SK-N-MC (cell line): ENCODE data around the gene ITGB7.
"Not testable (repeated sequence)": the region's sequence is repeated elsewhere in the genome, so short reads cannot be mapped to it uniquely, and the experiment has no call there.

Experiments
- DNase-seq: peaks from one replicate; pipeline ENCODE4 v3.0.0-alpha.2; 2011; ENCODE audit warnings: low read depth, low spot score
- H3K27ac ChIP-seq: fragments of 200-600 bp; sonication (generic); 2 replicates; pipeline ENCODE4 v1.5.1; 2016; ENCODE audit warnings: mixed run types
- H3K36me3 ChIP-seq: fragments of 200-600 bp; sonication (generic); 2 replicates; pipeline ENCODE4 v1.6.1; 2017; ENCODE audit warnings: antibody characterized with exemption, low read length, mixed read lengths; ENCODE audit not compliant: insufficient read depth
- H3K4me3 ChIP-seq: fragments of 200-600 bp; sonication (generic); 2 replicates; pipeline ENCODE4 v1.5.1; 2016
- H3K9ac ChIP-seq: fragments of 200-600 bp; sonication (generic); 2 replicates; pipeline ENCODE4 v1.8.0; 2017; ENCODE audit warnings: mixed run types, mixed read lengths; ENCODE audit not compliant: insufficient read length
- H3K9me3 ChIP-seq: fragments of 200-600 bp; sonication (generic); 2 replicates; pipeline ENCODE4 v1.6.1; 2017; ENCODE audit warnings: low read depth, mild to moderate bottlenecking, antibody characterized with exemption, low read length, moderate library complexity, mixed read lengths
- EZH2 ChIP-seq: fragments of 200-600 bp; sonication (generic); IDR thresholded peaks from one replicate; pipeline ENCODE4 v1.6.1; 2017; ENCODE audit warnings: antibody characterized with exemption
- FOXP2 ChIP-seq: optimal IDR thresholded peaks from 2 replicates; pipeline ENCODE3; 2011; ENCODE audit warnings: mild to moderate bottlenecking, moderate library complexity; ENCODE audit not compliant: insufficient read depth; ENCODE audit errors: extremely low read length, control extremely low read depth
- POLR2AphosphoS5 ChIP-seq: IDR thresholded peaks from 2 replicates; pipeline ENCODE4 v1.6.1; 2012; ENCODE audit warnings: mild to moderate bottlenecking, low read depth, low read length, borderline replicate concordance

The ITGB7 gene

DNA sequence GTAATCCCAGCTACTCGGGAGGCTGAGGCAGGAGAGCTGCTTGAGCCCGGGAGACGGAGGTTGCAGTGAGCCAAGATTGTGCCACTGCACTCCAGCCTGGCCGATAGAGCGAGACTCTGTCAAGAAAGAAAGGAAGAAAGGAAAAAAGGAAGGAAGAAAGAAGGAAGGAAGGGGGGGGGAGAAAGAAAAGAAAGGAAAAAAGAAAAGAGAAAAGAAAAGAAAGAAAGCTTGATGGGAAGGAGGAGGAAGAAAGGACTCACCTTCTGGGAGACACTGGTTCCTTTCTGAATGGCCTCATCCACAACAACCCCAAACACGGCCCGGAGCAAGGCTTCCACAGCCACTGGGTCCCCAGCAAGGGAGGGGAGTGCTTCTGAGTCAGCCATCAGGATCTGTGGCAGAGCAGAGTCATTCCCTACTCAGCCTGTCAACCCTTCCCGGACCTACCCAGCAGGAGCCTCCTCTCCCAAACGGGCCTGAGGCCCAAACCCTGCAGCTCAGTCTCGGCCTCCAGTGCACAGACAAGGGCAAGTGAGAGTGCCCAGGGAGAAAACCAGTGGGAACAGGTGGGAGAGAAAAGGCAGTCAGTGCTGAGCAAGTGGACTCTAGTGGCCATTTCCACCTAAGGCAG, 33.9 kb downstream of the ITGB7 start:
- Histone ChIP-seq H3K36me3 (no peaks in the 10 kb centered on the region; the same call in 1 of the 2 replicates), H3K9me3 (no peaks in the 10 kb centered on the region), H3K27ac (no peak overlapping the region), H3K4me3 (no peak overlapping the region), H3K9ac (no peak overlapping the region)
- no peak for DNase-seq
- TF ChIP-seq FOXP2, result no peak
- no peak for TF ChIP-seq EZH2
- TF ChIP-seq POLR2AphosphoS5, result no peak

DNA sequence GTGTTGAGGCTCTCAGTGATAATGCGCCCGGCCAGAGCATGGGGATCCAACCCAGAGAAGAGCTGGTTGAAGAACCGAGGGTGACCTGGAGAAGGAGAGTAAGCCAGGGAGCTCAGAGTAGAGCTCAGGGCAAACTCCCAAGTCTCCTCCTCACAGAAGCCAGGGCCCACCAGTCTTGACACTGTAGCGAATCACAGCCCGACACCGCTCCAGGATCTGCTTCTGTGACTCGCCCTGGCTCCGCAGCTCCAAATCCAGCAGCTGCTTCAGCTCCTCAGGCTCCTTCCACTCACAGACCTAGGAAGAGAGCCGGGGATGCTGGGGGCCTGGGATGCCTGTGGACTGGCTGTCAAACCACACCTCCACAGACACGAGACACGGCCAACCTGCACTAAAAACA, 34.7 kb downstream of the ITGB7 start:
- H3K9ac ChIP-seq, result no peak overlapping the region
- H3K36me3 ChIP-seq, result no peaks in the 10 kb centered on the region; the same call in 1 of the 2 replicates
- DNase-seq, result no peak
- no peaks in the 10 kb centered on the region for H3K9me3 ChIP-seq
- no peak overlapping the region for H3K27ac ChIP-seq
- TF ChIP-seq EZH2 (no peak), FOXP2 (no peak), POLR2AphosphoS5 (no peak)
- no peak overlapping the region for H3K4me3 ChIP-seq

DNA sequence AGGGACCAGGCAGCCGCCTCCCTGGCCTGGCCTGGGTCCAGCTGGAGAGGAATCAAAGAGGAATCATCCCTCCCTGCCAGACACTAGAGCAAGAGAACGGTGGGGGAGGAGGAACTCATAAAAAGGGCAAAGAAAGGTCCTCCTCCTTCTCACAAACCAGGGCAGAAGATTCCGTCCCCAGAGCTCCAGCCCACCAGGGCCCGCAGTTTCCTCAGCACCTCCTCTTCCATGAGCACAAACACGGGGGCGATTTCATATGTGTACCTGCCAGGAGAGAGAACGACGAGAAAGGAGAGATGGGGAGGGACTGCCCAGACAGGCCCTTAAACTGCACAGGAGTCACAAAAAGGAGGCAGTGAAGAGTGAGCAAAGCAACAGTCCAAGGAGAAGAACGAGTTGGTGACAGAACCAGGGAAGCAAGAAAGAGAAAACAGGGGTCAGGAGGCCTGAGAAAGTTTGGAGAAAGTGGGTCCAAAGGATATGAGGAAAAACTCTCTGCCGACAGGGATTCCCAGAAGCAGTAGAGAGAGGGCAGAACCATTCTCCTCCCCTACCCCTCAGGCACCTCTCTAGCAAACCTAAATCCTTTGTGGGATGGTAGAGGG, 35.2 kb downstream of the ITGB7 start:
- DNase-seq, result no peak
- no peak overlapping the region for H3K4me3 ChIP-seq
- no peaks in the 10 kb centered on the region; the same call in 1 of the 2 replicates for H3K36me3 ChIP-seq
- no peak overlapping the region for H3K27ac ChIP-seq
- H3K9me3 ChIP-seq, result no peaks in the 10 kb centered on the region
- H3K9ac ChIP-seq, result no peak overlapping the region
- TF ChIP-seq EZH2, result no peak
- no peak for TF ChIP-seq FOXP2
- TF ChIP-seq POLR2AphosphoS5, result no peak

DNA sequence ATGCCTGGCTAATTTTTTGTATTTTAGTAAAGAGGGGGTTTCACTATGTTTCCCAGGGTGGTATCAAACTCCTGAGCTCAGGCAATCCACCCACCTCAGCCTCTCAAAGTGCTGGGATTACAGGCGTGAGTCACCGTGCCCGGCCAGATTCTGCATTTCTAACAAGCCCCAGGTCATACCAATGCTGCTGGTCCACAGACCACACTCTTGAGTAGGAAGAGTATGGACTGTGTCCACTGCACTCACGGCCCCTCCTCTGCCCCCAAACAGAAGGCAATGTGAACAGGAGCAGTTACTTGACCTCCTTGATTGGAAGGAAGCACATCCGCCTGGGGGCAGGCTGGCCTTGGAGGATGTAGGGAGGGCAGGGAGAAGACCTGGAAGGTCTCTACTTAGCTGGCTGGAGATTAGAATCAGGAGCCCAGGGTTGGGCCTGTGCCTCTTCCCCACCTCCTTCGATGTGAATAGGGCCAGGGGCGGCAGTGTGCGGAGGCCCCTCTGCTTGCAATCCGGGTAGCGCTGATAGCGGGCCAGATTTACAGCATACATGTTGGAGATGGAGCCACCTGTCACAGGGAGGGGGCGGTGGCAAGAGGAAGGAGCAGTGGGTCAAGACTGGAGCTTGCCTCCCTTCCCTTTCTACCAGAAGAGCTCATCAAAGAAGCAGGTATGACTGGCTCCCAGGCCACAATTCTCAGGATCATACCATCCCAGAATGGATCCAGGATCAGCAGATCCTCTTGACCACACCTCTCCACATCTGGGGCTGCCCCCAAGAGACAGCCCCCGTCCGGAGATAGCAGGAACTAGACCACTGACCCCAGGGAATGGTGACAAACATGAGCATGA, 36.0 kb downstream of the ITGB7 start:
- Histone ChIP-seq H3K9me3 (no peaks in the 10 kb centered on the region), H3K9ac (no peak overlapping the region), H3K4me3 (no peak overlapping the region), H3K36me3 (no peaks in the 10 kb centered on the region; the same call in 1 of the 2 replicates), H3K27ac (no peak overlapping the region)
- TF ChIP-seq FOXP2, result no peak
- no peak for TF ChIP-seq EZH2
- TF ChIP-seq POLR2AphosphoS5, result no peak
- DNase-seq, result no peak

DNA sequence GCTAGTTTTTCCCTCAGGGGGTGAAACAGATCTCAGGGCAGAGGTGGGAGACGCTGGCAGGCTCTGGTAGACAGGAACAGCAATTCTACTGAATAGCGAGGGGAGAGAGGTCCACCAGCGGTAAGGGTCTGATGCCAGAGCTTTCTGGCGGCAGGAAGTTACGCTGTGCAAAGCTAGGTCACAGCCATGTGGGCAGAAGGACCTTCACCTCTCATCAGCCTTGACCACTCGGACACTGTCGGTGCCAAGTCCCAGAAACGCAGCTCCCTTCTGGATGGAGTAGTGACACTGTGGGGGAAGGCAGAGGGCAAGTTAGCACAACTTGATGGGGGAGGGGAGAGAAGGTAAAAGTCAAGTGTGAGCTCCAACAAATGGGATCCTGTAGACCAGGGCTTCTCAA, 36.8 kb downstream of the ITGB7 start:
- H3K4me3 ChIP-seq, result no peak overlapping the region
- no peaks in the 10 kb centered on the region; the same call in 1 of the 2 replicates for H3K36me3 ChIP-seq
- H3K9ac ChIP-seq, result no peak overlapping the region
- no peak overlapping the region for H3K27ac ChIP-seq
- no peak for TF ChIP-seq POLR2AphosphoS5
- no peak for TF ChIP-seq FOXP2
- DNase-seq, result no peak
- no peaks in the 10 kb centered on the region for H3K9me3 ChIP-seq

DNA sequence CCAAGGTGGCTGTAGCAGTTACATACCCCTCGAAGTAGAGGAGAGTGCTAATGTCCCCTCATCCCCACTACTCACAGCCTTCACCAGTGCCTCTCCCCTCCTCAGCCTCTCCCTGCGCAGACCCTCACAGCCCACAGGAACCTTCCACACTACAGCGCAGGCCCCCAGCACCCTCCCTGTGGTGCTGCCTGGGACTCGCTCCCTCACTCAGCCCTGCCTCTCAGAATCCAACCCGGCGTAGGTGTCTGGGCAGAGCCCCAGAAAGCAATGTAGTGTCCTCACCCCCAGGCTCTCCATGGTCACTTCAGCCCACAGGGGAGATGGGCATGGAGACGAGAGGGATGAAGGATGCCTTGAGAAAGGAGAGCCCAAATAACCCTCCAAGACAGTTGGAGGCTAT, 37.4 kb downstream of the ITGB7 start:
- no peak overlapping the region for H3K4me3 ChIP-seq
- no peaks in the 10 kb centered on the region for H3K9me3 ChIP-seq
- H3K27ac ChIP-seq, result no peak overlapping the region
- H3K9ac ChIP-seq, result no peak overlapping the region
- DNase-seq, result no peak
- TF ChIP-seq FOXP2 (no peak), EZH2 (no peak), POLR2AphosphoS5 (no peak)
- H3K36me3 ChIP-seq, result no peaks in the 10 kb centered on the region; the same call in 1 of the 2 replicates

DNA sequence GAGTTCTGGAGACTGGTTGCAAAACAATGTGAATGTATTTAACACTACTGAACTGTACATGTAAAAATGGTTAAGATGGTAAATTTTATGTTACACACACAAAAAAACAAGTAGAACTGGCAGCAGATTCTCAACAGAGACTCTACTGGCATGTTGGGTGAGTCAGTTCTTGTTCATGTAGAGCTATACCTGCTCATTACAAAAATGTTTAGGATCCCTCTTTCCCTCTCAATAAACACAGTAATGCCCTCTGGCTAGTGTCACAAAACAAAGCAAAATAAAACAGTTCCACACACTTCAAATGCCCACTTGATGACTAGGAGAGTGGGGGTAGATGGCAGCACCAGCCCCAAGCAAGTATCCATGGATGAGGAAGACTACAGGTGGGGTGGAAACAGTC, 40.2 kb downstream of the ITGB7 start:
- no peaks in the 10 kb centered on the region for H3K9me3 ChIP-seq
- DNase-seq, result no peak
- no peak overlapping the region for H3K4me3 ChIP-seq
- peaks cover 3% of the 10 kb centered on the region; the same call in 1 of the 2 replicates for H3K36me3 ChIP-seq
- no peak overlapping the region for H3K27ac ChIP-seq
- no peak overlapping the region for H3K9ac ChIP-seq
- TF ChIP-seq FOXP2, result no peak
- no peak for TF ChIP-seq EZH2
- TF ChIP-seq POLR2AphosphoS5, result no peak

DNA sequence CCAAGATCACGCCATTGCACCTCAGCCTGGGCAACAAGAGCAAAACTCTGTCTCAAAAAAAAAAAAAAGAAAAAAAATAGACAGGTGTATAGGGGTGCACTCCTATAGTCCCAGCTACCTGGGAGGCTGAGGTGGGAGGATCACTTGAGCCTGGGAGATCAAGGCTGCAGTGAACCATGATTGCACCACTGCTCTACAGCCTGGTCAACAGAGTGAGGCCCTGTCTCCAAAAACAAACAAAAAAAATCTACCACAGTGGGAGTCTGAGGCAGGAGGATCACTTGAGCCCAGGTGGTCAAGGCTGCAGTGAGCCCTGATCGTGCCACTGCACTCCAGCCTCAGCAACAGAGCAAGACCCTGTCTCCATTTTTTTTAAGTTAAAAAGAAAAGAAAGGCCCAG, 44.0 kb downstream of the ITGB7 start:
- H3K9me3 ChIP-seq, H3K4me3 ChIP-seq, H3K27ac ChIP-seq: not testable (repeated sequence)

More for the DNA sequence above, 44.0 kb downstream of the ITGB7 start:
- not testable (repeated sequence) for DNase-seq, H3K9ac ChIP-seq, H3K36me3 ChIP-seq
